ENCODE data around the gene GLI3. TPM values are rescaled to one million over a fixed set of nuclear protein-coding genes. Genes with fewer than 3 reads are reported as not detected.

Gene GLI3
- total and polyA plus RNA-seq, 12 donors, result 0.51 to 9.1 (median 5.3) TPM

- intact Hi-C loops (cut with DNase I), result no loop called here
- H3K4me1 ChIP-seq, result peaks cover 0 to 16% (median 6%) of the 10 kb centered on the region in 9 donors
- 91 to 92% methylated on average over 3 of the region's 3 CpGs for WGBS, 2 donors
- H3K36me3 ChIP-seq, result no peaks in the 10 kb centered on the region
- no peaks in the 10 kb centered on the region for H3K27me3 ChIP-seq
- TF ChIP-seq, protein P1, sequence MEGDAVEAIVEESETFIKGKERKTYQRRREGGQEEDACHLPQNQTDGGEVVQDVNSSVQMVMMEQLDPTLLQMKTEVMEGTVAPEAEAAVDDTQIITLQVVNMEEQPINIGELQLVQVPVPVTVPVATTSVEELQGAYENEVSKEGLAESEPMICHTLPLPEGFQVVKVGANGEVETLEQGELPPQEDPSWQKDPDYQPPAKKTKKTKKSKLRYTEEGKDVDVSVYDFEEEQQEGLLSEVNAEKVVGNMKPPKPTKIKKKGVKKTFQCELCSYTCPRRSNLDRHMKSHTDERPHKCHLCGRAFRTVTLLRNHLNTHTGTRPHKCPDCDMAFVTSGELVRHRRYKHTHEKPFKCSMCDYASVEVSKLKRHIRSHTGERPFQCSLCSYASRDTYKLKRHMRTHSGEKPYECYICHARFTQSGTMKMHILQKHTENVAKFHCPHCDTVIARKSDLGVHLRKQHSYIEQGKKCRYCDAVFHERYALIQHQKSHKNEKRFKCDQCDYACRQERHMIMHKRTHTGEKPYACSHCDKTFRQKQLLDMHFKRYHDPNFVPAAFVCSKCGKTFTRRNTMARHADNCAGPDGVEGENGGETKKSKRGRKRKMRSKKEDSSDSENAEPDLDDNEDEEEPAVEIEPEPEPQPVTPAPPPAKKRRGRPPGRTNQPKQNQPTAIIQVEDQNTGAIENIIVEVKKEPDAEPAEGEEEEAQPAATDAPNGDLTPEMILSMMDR (IDR thresholded peaks at IDR 0.05), result no peak
- ATAC-seq, result no peak
- H3K9me3 ChIP-seq, result no peaks in the 10 kb centered on the region
- no peak for DNase-seq
- H3K27ac ChIP-seq, result no peak overlapping the region
- H3K4me3 ChIP-seq, result no peak overlapping the region
These were observed 99.6 kb downstream of the GLI3 start for GRCh38 chr7:42137431-42137830.

DNA sequence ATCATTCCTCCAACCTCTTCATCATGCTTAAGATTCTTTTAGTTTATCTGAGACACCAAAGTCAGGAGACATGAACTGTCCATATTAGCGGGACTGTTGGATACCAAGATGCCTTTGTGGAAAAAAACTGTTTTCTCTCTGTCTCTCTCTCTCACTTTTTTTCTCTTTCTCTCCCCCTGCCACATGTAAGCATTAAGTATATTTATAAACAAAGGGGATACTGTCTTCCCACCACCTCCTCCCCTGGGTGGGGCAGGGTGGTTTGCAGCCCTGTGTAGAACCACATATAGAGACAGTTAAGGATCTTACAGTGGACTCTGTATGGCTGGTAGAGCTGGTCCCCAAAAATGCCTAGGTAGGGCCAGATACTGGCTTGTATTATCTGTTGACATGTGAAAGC is 101.3 kb downstream of the GLI3 start:
- WGBS, 2 donors, result 94% methylated on average over 1 of the region's 1 CpG
- TF ChIP-seq, protein P1 (IDR thresholded peaks at IDR 0.05), result no peak
- H3K27me3 ChIP-seq, result no peaks in the 10 kb centered on the region
- intact Hi-C loops (cut with DNase I), result no loop called here
- peaks cover 0 to 16% (median 6%) of the 10 kb centered on the region in 9 donors for H3K4me1 ChIP-seq
- H3K9me3 ChIP-seq, result peaks cover 0 to 8% (median 0%) of the 10 kb centered on the region in 11 donors
- DNase-seq, result no peak
- no peak overlapping the region for H3K27ac ChIP-seq
- no peak overlapping the region for H3K4me3 ChIP-seq
- no peak for ATAC-seq
- H3K36me3 ChIP-seq, result no peaks in the 10 kb centered on the region

DNA sequence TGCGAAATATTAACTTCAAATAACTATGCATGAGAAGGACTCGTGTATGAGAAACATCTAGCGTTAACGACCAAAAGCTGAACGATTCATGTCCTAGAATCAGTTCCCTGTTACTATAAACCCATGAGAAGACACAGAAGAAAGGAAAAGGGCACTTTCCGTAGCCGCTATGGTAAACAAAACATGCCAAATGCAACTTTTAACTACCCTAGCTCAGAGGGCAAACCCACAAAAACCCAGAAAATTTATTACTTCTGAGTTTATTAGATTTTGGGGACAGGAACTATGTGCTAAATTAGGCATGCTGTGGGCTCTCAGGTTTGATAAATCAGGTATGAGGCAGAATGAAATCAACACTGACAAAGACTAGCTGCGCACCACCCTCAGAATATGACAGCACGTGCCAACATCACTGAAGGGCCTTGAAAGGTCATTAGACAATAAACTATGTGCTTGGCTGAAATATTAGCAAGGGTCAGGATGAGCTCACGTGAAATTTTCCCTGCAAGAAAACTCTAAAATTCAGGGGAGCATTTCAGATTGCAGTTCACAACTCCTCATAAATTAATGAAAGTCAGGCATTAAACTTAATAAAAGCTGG is 102.6 kb downstream of the GLI3 start:
- TF ChIP-seq, protein P1 (IDR thresholded peaks at IDR 0.05), result no peak
- intact Hi-C loops (cut with DNase I), result no loop called here
- DNase-seq (no peak), ATAC-seq (no peak)
- Histone ChIP-seq H3K36me3 (no peaks in the 10 kb centered on the region), H3K4me3 (no peak overlapping the region), H3K27me3 (no peaks in the 10 kb centered on the region), H3K27ac (no peak overlapping the region), H3K9me3 (peaks cover 0 to 17% (median 0%) of the 10 kb centered on the region in 11 donors), H3K4me1 (peaks cover 0 to 16% (median 6%) of the 10 kb centered on the region in 9 donors)
- 81 to 82% methylated on average over 10 of the region's 10 CpGs for WGBS, 2 donors

DNA sequence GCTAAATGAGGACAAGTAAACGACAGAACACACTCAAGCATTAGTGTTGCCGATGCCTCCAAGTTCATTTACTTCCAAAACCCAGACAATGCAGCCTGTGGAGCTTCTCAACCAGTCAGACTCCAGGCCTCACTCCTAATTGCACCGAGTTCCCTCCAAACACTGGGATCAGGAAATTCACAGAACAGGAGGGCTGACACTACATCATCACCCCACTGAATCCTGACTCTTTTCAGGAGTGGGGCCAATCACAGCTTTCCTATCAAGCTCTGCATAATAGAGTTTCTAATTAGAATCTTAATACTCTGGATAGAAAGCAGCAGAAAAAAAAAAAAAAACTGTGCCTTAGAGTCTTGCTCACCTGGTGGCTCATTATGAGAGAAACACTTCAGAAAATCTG is 103.7 kb downstream of the GLI3 start:
- intact Hi-C loops (cut with DNase I), result no loop called here
- WGBS, 2 donors, result 76 to 78% methylated on average over 3 of the region's 3 CpGs
- DNase-seq, result no peak
- Histone ChIP-seq H3K27ac (no peak overlapping the region), H3K4me1 (peaks cover 0 to 15% (median 5%) of the 10 kb centered on the region in 9 donors), H3K9me3 (peaks cover 0 to 17% (median 0%) of the 10 kb centered on the region in 11 donors), H3K36me3 (no peaks in the 10 kb centered on the region), H3K4me3 (no peak overlapping the region), H3K27me3 (no peaks in the 10 kb centered on the region)
- no peak for ATAC-seq
- TF ChIP-seq, protein P1 (IDR thresholded peaks at IDR 0.05), result no peak
